OCI-LY7 (cell line): ENCODE results near the gene COL8A2. TPM values are rescaled to one million over a fixed set of nuclear protein-coding genes. Genes with fewer than 3 reads are reported as not detected.

ENCODE experiments used
- BruUV-seq: library from RNA; stranded (reverse); fragments of 400-500 nt; replicated peaks from 2 replicates; lab custom pipeline; 2021; lab: Mats Ljungman, UMichigan
- CTCF ChIA-PET: fragments of 300-600 bp; sonication (Branson Sonifier 250); formaldehyde crosslinking; loops from one replicate; lab custom pipeline; 2022; ENCODE audit warnings: antibody characterized with exemption; ENCODE audit not compliant: unreplicated experiment; lab: Charles Lee
- POLR2A ChIA-PET: fragments of 300-600 bp; sonication (Branson Sonifier 250); formaldehyde crosslinking; loops from one replicate; lab custom pipeline; 2022; ENCODE audit warnings: antibody characterized with exemption; lab: Charles Lee
- DNase-seq: peaks from one replicate; pipeline ENCODE4 v3.0.0-alpha.2; 2015; ENCODE audit warnings: low spot score
- H2AFZ ChIP-seq: fragments of 200-600 bp; sonication (generic), shearing (Covaris generic); 2 replicates; pipeline ENCODE4 v1.6.1; 2014; ENCODE audit warnings: mild to moderate bottlenecking, antibody characterized with exemption, low read length, moderate library complexity
- H3K27ac ChIP-seq: fragments of 200-600 bp; sonication (generic); 2 replicates; pipeline ENCODE4 v1.5.1; 2014; ENCODE audit warnings: mixed run types, low read depth, mild to moderate bottlenecking, moderate library complexity, low read length, inconsistent platforms; ENCODE audit not compliant: poor library complexity, severe bottlenecking
- H3K36me3 ChIP-seq: fragments of 200-600 bp; sonication (generic); 2 replicates; pipeline ENCODE4 v1.6.1; 2014; ENCODE audit warnings: mild to moderate bottlenecking, antibody characterized with exemption, low read length, moderate library complexity, mixed read lengths; ENCODE audit not compliant: insufficient read depth
- H3K4me1 ChIP-seq: fragments of 200-600 bp; sonication (generic); 2 replicates; pipeline ENCODE4 v1.5.1; 2014; ENCODE audit warnings: mild to moderate bottlenecking, low read length; ENCODE audit not compliant: insufficient read depth, poor library complexity, severe bottlenecking
- H3K4me2 ChIP-seq: fragments of 200-600 bp; sonication (generic); 2 replicates; pipeline ENCODE4 v1.6.1; 2014; ENCODE audit warnings: mild to moderate bottlenecking, low read length
- H3K4me3 ChIP-seq: fragments of 200-600 bp; sonication (generic); 2 replicates; pipeline ENCODE4 v1.5.1; 2014; ENCODE audit warnings: mild to moderate bottlenecking, low read depth, low read length; ENCODE audit not compliant: poor library complexity, severe bottlenecking
- H3K79me2 ChIP-seq: fragments of 200-600 bp; sonication (generic); 2 replicates; pipeline ENCODE4 v1.6.1; 2016; ENCODE audit warnings: low read depth, mild to moderate bottlenecking, low read length, moderate library complexity, mixed read lengths; ENCODE audit not compliant: insufficient read depth
- H3K9me2 ChIP-seq: fragments of 200-600 bp; sonication (generic); 2 replicates; pipeline ENCODE4 v1.6.1; 2016; ENCODE audit warnings: mild to moderate bottlenecking, low read length, mixed read lengths; ENCODE audit not compliant: insufficient read depth
- H3K9me3 ChIP-seq: fragments of 200-600 bp; sonication (generic); 2 replicates; pipeline ENCODE4 v1.6.1; 2014; ENCODE audit warnings: mild to moderate bottlenecking, mixed run types, low read length, mixed read lengths
- H4K20me1 ChIP-seq: fragments of 200-600 bp; sonication (generic); 2 replicates; pipeline ENCODE4 v1.6.1; 2014; ENCODE audit warnings: mild to moderate bottlenecking, antibody characterized with exemption, low read length, moderate library complexity, mixed read lengths; ENCODE audit not compliant: insufficient read depth
- EZH2phosphoT487 ChIP-seq: fragments of 200-600 bp; sonication (generic); IDR thresholded peaks from 2 replicates; pipeline ENCODE4 v1.6.1; 2018; ENCODE audit warnings: low read depth, borderline replicate concordance, mild to moderate bottlenecking, mixed run types, antibody characterized with exemption, low read length, moderate library complexity, mixed read lengths
- intact Hi-C: fragments of 100-400 bp; cut with micrococcal nuclease; formaldehyde crosslinking; loops from one replicate; pipeline ENCODE4 v1.10.0; 2022; ENCODE audit not compliant: unreplicated experiment
- total RNA-seq, 2 experiments: library from RNA; depleted of rRNA in 1 of 2; stranded (reverse); fragments of >200 nt in 1 of 2; shearing (Covaris generic) in 1 of 2; gene quantifications; 2 replicates each; pipeline ENCODE4 v1.2.3, GENCODE V29; 2014 to 2022
- TF ChIP-seq, protein P1 (sequence below): fragments of 200-600 bp; sonication (generic); conservative IDR thresholded peaks from 2 replicates; pipeline ENCODE4 v1.5.1; 2014; ENCODE audit warnings: mild to moderate bottlenecking, antibody characterized with exemption, low read length, moderate library complexity, mixed read lengths

COL8A2 gene
- total RNA-seq, 2 experiments from 2014 or later = not detected

DNA sequence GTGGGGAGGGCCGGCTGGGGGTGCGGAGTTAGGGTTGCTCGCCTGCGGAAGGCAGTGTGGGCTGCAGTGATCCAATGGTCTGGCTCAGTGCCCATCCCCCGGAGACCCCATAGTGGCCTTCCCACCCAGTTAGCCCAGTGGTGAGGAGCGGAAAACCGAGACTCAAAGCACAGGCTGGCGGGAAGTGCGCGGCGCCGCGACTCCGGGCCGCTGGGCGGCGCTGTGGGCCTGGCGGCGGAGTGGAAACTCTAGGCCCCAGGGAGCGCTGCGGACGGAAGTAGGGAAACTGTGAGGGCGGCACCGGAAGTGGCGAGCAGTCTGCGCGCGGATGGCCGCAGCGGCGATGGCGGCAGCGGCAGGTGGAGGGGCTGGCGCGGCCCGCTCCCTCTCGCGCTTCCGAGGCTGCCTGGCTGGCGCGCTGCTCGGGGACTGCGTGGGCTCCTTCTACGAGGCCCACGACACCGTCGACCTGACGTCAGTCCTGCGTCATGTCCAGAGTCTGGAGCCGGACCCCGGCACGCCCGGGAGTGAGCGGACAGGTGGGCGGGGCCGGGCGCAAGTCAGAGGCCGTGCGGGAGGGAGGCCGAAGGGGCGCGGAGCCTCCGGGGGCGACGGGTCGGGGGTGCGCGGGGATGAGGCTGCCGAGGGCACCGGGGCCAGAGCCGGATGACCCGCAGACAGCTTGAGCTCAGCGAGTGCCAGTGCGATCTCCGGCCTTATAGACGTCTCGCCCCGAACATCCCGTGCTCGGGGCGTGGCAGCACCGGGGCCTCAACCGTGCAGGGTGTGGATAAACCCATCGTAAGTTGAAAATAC lies 36.2 kb downstream of the COL8A2 start, which contains the start of gene ADPRS:
Gene ADPRS (plus strand): TSS at position 316 of the 816 bp plus-strand sequence. CDS start 13 bp downstream, at position 329.
- Histone ChIP-seq H3K4me2 (peak within 1 kb of the TSS; percentile 85), H3K4me3 (peak within 1 kb of the TSS; percentile 83), H4K20me1 (peaks cover 6% of the 10 kb centered on the region; the same call in 1 of the 2 replicates), H2AFZ (peak within 1 kb of the TSS; percentile 99), H3K4me1 (peaks cover 16% of the 10 kb centered on the region), H3K9me3 (no peaks in the 10 kb centered on the region), H3K9me2 (no peaks in the 10 kb centered on the region), H3K79me2 (peaks cover 18% of the 10 kb centered on the region), H3K27ac (peak within 1 kb of the TSS; percentile 35), H3K36me3 (peaks cover 29% of the 10 kb centered on the region)
- intact Hi-C loops = loop anchor here (2.0 to 5.0 kb wide), 2 partner anchors 158 to 206 kb away; partner anchors contain the start of genes AGO1 and AGO3
- POLR2A ChIA-PET = interaction anchor here (0.6 kb wide), 1 partner anchor 141 kb away, joined by 3 read pairs; no protein-coding TSS in a partner anchor
- CTCF ChIA-PET = no interaction called here
- BruUV-seq = no TSS peak
- DNase-seq = peak; percentile 94
- TF ChIP-seq, protein P1, sequence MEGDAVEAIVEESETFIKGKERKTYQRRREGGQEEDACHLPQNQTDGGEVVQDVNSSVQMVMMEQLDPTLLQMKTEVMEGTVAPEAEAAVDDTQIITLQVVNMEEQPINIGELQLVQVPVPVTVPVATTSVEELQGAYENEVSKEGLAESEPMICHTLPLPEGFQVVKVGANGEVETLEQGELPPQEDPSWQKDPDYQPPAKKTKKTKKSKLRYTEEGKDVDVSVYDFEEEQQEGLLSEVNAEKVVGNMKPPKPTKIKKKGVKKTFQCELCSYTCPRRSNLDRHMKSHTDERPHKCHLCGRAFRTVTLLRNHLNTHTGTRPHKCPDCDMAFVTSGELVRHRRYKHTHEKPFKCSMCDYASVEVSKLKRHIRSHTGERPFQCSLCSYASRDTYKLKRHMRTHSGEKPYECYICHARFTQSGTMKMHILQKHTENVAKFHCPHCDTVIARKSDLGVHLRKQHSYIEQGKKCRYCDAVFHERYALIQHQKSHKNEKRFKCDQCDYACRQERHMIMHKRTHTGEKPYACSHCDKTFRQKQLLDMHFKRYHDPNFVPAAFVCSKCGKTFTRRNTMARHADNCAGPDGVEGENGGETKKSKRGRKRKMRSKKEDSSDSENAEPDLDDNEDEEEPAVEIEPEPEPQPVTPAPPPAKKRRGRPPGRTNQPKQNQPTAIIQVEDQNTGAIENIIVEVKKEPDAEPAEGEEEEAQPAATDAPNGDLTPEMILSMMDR = peak; percentile 95
- TF ChIP-seq EZH2phosphoT487 = no peak

DNA sequence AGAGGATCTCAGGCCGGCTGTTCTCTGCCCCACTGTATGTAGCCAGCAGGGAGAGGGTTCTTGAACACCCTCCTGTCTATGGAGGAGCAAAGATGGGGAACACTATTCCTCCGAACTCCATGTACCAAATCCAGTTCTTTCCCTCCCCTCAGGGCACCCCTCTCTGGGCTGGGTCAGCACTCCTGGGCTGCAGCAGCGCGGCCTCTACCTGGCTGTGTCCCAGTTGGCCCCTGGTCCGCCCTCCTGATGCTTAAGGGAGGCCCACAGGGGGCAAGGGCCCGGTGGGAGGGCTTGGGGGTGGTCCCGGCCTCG lies 36.8 kb downstream of the COL8A2 start:
- CTCF ChIA-PET = no interaction called here

More for the DNA sequence above, 36.8 kb downstream of the COL8A2 start:
- Histone ChIP-seq H3K9me3 (no peaks in the 10 kb centered on the region), H3K36me3 (peaks cover 23% of the 10 kb centered on the region), H3K4me3 (peak overlapping the region; percentile 83), H4K20me1 (peaks cover 6% of the 10 kb centered on the region; the same call in 1 of the 2 replicates), H3K79me2 (peaks cover 18% of the 10 kb centered on the region), H3K4me2 (peak overlapping the region; percentile 62), H2AFZ (peak overlapping the region; percentile 99), H3K9me2 (no peaks in the 10 kb centered on the region), H3K4me1 (peaks cover 16% of the 10 kb centered on the region), H3K27ac (no peak overlapping the region)
- TF ChIP-seq, protein P1 = no peak
- TF ChIP-seq EZH2phosphoT487 = no peak
- intact Hi-C loops = loop anchor here (2.0 to 5.0 kb wide), 2 partner anchors 157 to 206 kb away; partner anchors contain the start of genes AGO1 and AGO3
- POLR2A ChIA-PET = no interaction called here
- no peak for DNase-seq
- BruUV-seq = no TSS peak
